NCI-H69 (cell line): Measurements from ENCODE around the gene SCARF1.

Source experiments
- DNase-seq: peaks from one replicate; lab custom pipeline; 2025; lab: John Stamatoyannopoulos, UW

The SCARF1 gene

GRCh38 chr17:1598399-1599095 lies 47.0 kb downstream of the SCARF1 start:
- no peak for DNase-seq

DNA sequence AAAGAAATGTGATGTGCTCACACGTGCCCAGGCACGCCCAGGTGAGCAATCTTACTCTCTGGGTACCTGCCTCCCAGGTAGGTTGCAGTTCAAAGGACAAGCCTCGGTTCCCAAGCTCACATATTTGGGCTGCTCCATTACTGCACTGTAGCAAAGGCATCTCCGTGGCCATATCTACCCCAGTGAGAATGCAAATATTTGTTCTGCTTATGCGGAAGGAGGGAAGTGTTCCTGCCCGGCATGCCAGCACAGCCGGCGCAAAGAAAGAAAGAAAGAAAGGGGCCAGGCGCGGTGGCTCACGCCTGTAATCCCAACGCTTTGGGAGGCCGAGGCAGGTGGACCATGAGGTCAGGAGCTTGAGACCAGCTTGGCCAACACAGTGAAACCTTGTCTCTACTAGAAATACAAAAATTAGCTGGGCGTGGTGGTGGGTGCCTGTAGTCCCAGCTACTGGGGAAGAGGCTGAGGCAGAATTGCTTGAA lies 47.6 kb downstream of the SCARF1 start:
- no peak for DNase-seq

DNA sequence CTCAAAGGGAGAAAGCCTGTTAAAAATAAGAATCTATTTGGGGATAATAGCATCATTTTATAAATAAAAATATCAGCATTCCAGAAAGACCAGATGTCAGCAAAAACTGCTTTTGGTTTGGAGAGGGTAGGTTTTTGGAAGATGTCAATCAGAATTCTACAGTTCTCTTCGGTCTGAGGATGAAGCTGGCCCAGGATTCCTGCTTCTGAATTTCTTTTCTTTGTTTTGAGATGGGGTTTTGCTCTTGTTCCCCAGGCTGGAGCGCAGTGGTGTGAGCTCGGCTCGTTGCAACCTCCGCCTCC lies 52.0 kb downstream of the SCARF1 start:
- no peak for DNase-seq

GRCh38 chr17:1592751-1593629 lies 52.5 kb downstream of the SCARF1 start:
- no peak for DNase-seq

DNA sequence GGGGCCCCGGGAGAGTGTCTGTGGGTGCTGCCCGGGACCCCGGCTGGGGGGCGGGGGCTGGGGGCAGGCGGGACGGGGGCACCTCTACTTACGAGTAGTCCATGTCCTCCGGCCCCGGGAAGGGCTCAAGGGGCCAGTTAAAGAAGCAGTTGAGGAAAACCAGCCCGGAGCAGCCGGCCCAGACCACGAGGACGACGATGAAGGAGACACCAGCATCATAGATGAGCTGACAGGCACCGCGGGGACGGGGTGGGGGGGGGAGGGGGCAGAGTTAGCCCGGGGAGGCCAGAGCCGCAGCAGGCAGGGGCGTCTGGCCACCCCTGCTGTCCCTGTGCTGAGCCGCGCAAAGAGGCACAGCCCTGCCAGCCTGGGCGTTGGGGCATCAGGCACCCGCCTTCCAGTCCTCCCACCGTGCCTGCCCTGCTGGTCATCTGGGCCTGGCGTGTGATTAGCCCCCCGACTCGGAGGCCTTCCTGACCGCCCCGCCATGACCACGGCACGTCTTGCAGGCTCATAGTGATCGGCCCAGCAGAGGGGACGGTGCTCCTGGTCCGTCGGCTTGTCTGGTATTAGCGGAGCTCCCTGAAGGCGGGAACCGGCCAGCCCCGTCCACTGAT lies 54.0 kb downstream of the SCARF1 start:
- DNase-seq: no peak

GRCh38 chr17:1590747-1591473 lies 54.6 kb downstream of the SCARF1 start:
- no peak for DNase-seq

- DNase-seq: no peak
Observed at GRCh38 chr17:1590029-1590746, 55.3 kb downstream of the SCARF1 start.

DNA sequence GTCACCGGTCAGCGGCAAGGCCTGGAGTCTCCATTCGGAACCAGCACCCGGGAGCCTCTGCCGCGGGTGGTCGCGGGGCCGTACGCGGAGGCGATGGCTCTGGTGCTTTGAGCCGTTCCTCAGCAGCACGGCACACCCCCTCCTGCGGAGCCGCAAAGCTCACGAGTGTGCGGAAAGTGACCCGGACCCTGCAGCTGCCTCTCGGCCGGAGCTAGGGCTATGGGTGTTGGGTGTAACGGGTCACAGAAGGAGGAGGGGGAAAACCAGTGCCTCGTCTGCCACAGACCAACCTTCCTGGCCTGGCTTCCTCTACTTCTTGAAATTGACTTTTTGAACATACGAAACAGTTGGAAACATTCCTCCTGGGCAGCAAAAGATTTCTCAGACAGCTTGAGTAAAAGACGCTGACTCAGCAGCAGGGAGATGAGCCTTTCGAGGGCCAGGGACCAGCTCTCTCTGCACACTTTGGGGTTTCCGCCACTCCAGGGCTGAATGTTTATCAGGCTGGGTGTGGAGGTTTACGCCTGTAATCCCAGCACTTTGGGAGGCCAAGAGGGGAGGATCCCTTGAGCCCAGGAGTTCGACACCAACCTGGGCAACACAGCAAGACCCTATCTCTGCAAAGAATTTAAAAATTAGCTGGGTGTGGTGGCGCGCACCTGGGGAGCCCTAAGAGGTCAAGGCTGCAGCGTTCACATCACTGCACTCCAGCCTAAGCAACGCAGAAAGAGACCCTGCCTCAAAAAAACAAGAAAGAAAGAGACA lies 56.5 kb downstream of the SCARF1 start:
- DNase-seq: no peak

DNA sequence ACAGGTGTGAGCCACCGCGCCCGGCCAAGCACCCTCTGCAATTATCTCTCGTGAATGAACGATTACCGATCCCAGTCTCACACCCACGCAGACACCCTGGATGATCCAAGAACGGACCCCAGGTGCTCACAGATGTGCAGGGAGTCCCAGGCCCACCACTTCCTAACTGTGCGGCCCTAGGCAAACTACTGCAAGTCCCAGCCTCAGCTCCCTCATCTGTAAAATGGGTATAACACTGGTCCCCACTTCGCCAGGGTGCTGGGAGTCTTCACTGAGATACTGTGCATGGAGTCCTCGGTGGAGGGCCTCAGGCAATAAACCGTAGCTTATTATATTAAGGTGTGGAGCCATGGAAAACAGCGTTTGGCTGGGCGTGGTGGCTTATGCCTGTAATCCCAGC lies 61.4 kb downstream of the SCARF1 start:
- DNase-seq: no peak
